Germinal center (tissue), 1 donor: ENCODE measurements around the gene CLCN3.
A peak's percentile ranks its signal among the peaks of the same experiment; 100 is the strongest.
"Not testable (repeated sequence)": the region's sequence is repeated elsewhere in the genome, so short reads cannot be mapped to it uniquely, and the experiment has no call there.

Experiments
- DNase-seq: peaks from one replicate; pipeline ENCODE4 v3.0.0; 2012; ENCODE audit warnings: mixed read lengths, low spot score

The CLCN3 gene

DNA sequence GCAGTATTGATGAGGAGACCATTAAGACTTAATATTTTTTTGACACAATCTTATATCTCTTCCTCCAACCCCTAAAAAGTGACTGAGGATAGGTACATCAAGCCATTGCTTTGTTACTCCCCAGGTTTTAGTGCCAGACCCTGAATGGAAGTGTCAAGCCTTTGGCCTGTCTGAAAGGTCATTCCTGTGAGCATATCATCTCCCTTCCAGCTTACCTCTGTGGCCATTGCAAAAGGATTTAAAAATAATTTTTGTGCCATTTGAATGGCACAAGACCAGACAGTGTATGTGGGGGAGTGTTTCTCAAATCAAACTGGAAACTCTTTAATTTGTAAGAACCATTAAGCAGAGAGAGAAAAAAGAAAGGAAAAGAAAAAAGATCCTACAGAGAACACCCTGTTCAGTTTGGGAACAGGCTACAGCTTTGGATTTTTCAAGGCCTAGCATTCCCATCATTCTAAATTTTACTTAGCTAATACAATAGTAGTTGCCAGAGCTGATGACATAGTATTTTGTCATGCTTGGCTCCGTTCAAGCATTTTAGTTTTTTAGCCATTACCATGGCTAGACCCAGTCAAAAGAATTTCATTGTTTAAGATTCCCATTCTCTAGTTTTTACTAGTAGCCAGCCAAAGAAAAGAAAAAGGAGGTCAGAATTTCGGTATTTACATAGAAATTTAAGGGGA lies 87.7 kb downstream of the CLCN3 start:
- DNase-seq: no peak

DNA sequence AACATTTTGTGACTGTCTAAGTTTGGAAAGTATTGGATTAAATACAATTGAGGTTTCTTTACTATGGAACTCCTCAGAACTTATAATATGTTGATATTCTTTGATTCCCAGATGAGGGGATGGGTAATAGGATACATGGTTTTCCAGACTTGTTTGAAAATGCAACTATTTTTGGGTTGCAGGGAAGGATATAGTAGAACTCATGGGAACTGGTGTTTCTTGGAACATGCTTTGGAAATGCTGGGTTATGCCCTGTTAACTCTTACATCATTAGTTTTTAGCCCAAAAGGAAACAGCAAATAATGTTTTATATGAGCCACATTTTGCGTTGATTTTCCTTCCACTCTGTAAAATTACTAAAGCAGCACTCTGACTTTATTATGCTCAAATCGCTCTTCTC lies 95.4 kb downstream of the CLCN3 start:
- no peak for DNase-seq

DNA sequence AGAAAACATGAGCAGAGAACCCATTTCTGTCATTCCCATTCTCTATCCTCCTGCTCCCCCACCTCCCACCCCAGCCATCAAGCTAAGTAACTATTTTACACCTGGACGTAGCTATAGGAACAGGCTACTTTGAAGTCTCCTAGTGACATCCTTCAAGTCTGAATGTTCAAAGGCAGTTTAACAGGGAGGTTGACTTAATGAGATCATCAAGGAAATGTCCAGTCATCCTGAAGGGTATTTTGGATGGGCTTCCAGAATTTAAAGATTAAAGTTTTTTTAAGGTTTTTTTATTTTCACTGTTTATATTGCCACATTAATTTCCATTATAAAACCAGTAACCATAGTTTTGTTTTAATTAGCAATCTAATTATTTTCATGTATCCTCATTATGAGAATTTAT lies 96.3 kb downstream of the CLCN3 start:
- no peak for DNase-seq

DNA sequence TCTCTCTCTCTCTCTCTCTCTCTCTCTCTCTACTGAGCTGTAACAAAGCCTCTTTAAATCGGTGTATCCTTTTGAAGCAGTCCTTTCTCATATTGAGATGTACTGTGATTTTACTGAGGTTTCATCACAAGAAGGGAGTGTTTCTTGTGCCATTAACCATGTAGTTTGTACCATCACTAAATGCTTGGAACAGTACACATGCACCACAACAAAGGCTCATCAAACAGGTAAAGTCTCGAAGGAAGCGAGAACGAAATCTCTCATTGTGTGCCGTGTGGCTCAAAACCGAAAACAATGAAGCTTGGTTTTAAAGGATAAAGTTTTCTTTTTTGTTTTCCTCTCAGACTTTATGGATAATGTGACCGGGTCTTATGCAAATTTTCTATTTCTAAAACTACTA lies 100.2 kb downstream of the CLCN3 start:
- no peak for DNase-seq

GRCh38 chr4:169723207-169723965 lies 103.0 kb downstream of the CLCN3 start:
- DNase-seq: no peak

DNA sequence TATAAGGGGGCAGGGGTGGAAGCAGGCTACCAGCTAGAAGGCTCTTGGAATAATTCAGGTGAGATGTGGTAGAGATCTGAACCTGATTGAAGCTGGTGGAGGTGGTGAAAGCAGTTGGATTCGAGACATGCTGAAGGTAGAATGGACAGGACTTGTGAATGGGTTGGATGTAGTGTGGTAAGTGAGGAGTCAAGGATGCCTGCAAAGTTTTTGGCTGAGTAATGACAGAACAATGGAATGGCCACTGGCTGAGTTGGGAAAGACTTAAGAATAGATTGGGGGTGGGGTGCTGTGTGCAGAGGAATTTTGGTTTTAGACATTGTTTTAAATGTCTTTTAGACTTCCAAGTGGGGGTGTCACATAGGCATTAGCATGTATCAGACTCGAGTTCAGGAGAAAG lies 103.9 kb downstream of the CLCN3 start:
- no peak for DNase-seq

GRCh38 chr4:169727616-169728015 lies 107.2 kb downstream of the CLCN3 start:
- DNase-seq: no peak

- no peak for DNase-seq
These were observed 110.2 kb downstream of the CLCN3 start for GRCh38 chr4:169730564-169730963.

- DNase-seq: not testable (repeated sequence)
These were observed 118.2 kb downstream of the CLCN3 start for GRCh38 chr4:169738604-169739003.

GRCh38 chr4:169741569-169741968 lies 121.2 kb downstream of the CLCN3 start:
- no peak for DNase-seq

GRCh38 chr4:169744601-169745000 lies 124.2 kb downstream of the CLCN3 start:
- DNase-seq: no peak

DNA sequence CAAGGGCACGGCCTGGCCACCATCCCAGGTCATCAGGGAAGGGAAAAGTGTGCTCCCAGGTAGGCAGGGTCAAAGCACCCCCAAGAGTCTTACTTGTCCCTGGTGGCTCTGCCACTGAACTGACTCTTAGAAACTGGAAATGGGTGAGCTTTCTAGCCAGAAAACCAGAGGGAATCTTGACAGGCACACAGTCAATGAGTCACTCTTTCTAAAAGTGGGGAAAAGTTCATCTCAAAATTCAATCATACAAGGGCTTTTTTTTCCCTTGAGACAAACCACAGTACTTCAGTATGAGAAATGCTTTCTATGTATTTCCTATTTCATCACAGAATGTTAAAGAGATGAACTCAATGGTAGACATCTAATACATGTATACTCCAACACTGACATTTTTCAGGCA lies 124.9 kb downstream of the CLCN3 start:
- no peak for DNase-seq

- DNase-seq: peak; percentile 5
These were observed 136.7 kb downstream of the CLCN3 start for GRCh38 chr4:169756971-169757574.

- DNase-seq: peak; percentile 96
These were observed 137.3 kb downstream of the CLCN3 start, which contains the start of gene HPF1 for GRCh38 chr4:169757575-169758184. Gene HPF1, minus strand, starts transcription at chr4:169757944. Its CDS starts 67 bp downstream, at chr4:169757877.

- DNase-seq: no peak
These were observed 138.1 kb downstream of the CLCN3 start for GRCh38 chr4:169758401-169758962.

DNA sequence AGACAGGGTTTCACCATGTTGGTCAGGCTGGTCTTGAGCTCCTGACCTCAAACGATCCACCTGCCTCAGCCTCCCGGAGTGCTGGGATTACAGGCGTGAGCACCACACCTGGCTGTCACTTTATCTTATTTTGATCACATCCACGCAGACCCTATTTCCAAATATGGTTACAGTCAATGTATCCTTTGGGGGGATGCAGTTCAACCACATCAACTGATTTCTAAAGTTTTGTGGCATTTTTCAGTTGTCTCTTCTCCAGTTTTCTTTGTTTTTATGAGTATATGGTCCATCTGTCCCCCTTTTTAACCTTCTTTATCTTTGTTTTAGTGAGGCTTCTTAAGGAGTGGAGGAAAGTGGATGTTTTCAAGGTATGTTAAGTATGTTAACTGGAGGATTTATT lies 141.5 kb downstream of the CLCN3 start:
- DNase-seq: no peak

GRCh38 chr4:169765835-169766234 lies 145.5 kb downstream of the CLCN3 start:
- no peak for DNase-seq

- no peak for DNase-seq
These were observed 146.4 kb downstream of the CLCN3 start for GRCh38 chr4:169766741-169767140.

- no peak for DNase-seq
These were observed 148.0 kb downstream of the CLCN3 start for GRCh38 chr4:169768385-169768784.

- DNase-seq: no peak
These were observed 150.0 kb downstream of the CLCN3 start for GRCh38 chr4:169770416-169770815.

GRCh38 chr4:169771556-169772080 lies 151.2 kb downstream of the CLCN3 start:
- not testable (repeated sequence) for DNase-seq
